Measurements from ENCODE around the gene CERKL.

GRCh38 chr2:181646415-181646987 lies 10.4 kb downstream of the CERKL start:
- TF ChIP-seq CTCF (conservative IDR thresholded peaks at IDR 0.05; ENCODE audit: low read length) = no peak
- no peak for TF ChIP-seq EZH2phosphoT487 (IDR thresholded peaks at IDR 0.05; ENCODE audit: borderline replicate concordance)

All from Loucy (cell line).